Measurements from ENCODE around the gene NRXN3. TPM values are rescaled to one million over a fixed set of nuclear protein-coding genes. Genes with fewer than 3 reads are reported as not detected.

The NRXN3 gene
- total and polyA plus RNA-seq, 4 donors: 0.07 to 1.2 (median 0.23) TPM

DNA sequence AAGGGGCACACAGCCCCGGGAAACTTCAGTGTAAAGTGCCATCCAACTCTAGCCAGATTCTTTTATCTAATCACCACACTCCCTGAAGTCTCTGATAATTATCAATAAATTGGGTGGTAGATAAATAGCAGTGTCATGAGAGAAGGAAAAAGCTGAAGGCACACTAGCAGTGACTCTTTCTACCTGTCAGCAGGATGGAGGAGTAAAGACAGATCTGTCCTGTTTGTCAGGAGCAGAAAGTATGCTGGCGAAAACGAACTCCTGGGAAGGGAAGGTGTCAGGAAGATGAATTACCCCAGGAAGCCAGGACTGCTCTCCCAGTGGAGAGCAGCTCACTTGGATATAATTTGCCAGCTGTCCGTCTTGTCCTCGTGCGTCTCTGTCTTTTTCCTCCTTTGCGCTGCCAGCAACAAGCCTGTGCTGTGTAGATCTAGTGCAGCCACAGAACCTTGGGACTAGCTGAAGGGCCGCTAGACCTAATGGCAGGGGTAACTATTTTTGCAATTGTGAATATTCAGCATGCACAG, 1059.3 kb downstream of the NRXN3 start:
- Histone ChIP-seq H3K9ac (ENCODE audit: low read depth in 1 of 2, low read length in 2 of 2) (no peak overlapping the region), H3K4me1 (ENCODE audit: control insufficient read depth in 4 of 4, insufficient read depth in 4 of 4, low read length in 3 of 4) (no peaks in the 10 kb centered on the region), H3K9me3 (ENCODE audit: control insufficient read depth in 4 of 4, low read length in 3 of 4) (no peaks in the 10 kb centered on the region), H3K36me3 (ENCODE audit: control insufficient read depth in 4 of 4, insufficient read depth in 3 of 4, low read depth in 1 of 4, low read length in 3 of 4) (no peaks in the 10 kb centered on the region), H3K27ac (ENCODE audit: low read depth in 1 of 2, low read length in 2 of 2) (no peak overlapping the region), H3K4me3 (ENCODE audit: low read depth in 1 of 3, low read length in 3 of 3) (no peak overlapping the region), H3K27me3 (ENCODE audit: control insufficient read depth in 4 of 4, insufficient read depth in 4 of 4, low read length in 3 of 4) (peaks cover 0 to 2% (median 0%) of the 10 kb centered on the region in 4 donors)
- TF ChIP-seq RXRA (IDR thresholded peaks at IDR 0.05) (no peak), FOXA2 (IDR thresholded peaks at IDR 0.05) (no peak), HNF4A (conservative IDR thresholded peaks at IDR 0.05) (no peak), NR2F2 (IDR thresholded peaks at IDR 0.05) (no peak), EGR1 (IDR thresholded peaks at IDR 0.05; ENCODE audit: low read depth in 2 of 2) (no peak), TAF1 (conservative IDR thresholded peaks at IDR 0.05) (no peak), SP1 (IDR thresholded peaks at IDR 0.05) (no peak), REST (IDR thresholded peaks at IDR 0.05) (no peak), RAD21 (IDR thresholded peaks at IDR 0.05) (no peak), HNF4G (IDR thresholded peaks at IDR 0.05) (no peak), JUND (IDR thresholded peaks at IDR 0.05) (no peak), GABPA (IDR thresholded peaks at IDR 0.05 in 1 of 2, conservative IDR thresholded peaks at IDR 0.05 in 1 of 2) (no peak), FOXA1 (IDR thresholded peaks at IDR 0.05) (no peak)
- TF ChIP-seq, protein P1, sequence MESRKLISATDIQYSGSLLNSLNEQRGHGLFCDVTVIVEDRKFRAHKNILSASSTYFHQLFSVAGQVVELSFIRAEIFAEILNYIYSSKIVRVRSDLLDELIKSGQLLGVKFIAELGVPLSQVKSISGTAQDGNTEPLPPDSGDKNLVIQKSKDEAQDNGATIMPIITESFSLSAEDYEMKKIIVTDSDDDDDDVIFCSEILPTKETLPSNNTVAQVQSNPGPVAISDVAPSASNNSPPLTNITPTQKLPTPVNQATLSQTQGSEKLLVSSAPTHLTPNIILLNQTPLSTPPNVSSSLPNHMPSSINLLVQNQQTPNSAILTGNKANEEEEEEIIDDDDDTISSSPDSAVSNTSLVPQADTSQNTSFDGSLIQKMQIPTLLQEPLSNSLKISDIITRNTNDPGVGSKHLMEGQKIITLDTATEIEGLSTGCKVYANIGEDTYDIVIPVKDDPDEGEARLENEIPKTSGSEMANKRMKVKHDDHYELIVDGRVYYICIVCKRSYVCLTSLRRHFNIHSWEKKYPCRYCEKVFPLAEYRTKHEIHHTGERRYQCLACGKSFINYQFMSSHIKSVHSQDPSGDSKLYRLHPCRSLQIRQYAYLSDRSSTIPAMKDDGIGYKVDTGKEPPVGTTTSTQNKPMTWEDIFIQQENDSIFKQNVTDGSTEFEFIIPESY (IDR thresholded peaks at IDR 0.05): no peak
- TF ChIP-seq, protein P2, sequence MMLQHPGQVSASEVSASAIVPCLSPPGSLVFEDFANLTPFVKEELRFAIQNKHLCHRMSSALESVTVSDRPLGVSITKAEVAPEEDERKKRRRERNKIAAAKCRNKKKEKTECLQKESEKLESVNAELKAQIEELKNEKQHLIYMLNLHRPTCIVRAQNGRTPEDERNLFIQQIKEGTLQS (IDR thresholded peaks at IDR 0.05): no peak
- 36% methylated on average over 8 of the region's 8 CpGs for WGBS
- no peak for DNase-seq (ENCODE audit: low spot score)

DNA sequence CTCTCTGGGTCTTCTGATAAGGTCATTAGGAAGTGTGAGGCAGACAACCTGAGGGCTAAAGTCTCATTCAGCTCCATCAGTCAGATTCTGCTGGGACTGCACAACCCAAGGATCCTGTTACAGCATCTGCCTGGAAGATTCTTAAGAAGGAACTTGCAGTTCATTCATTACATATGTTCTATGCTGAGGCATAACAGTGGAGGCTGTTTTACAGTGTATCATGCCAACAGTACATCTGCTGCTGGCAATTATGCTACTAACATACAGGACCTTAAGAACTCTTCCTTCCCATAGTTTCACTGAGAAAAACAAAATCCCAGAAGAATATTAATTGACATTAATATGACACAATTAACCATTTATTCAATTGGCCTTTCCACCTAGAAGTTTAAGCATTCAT, 1072.5 kb downstream of the NRXN3 start:
- Histone ChIP-seq H3K9ac (ENCODE audit: low read depth in 1 of 2, low read length in 2 of 2) (no peak overlapping the region), H3K27ac (ENCODE audit: low read depth in 1 of 2, low read length in 2 of 2) (no peak overlapping the region), H3K4me3 (ENCODE audit: low read depth in 1 of 3, low read length in 3 of 3) (no peak overlapping the region), H3K36me3 (ENCODE audit: control insufficient read depth in 4 of 4, insufficient read depth in 3 of 4, low read depth in 1 of 4, low read length in 3 of 4) (no peaks in the 10 kb centered on the region), H3K9me3 (ENCODE audit: control insufficient read depth in 4 of 4, low read length in 3 of 4) (no peaks in the 10 kb centered on the region), H3K27me3 (ENCODE audit: control insufficient read depth in 4 of 4, insufficient read depth in 4 of 4, low read length in 3 of 4) (peaks cover 0 to 2% (median 0%) of the 10 kb centered on the region in 4 donors), H3K4me1 (ENCODE audit: control insufficient read depth in 4 of 4, insufficient read depth in 4 of 4, low read length in 3 of 4) (no peaks in the 10 kb centered on the region)
- TF ChIP-seq, protein P1 (IDR thresholded peaks at IDR 0.05): no peak
- TF ChIP-seq JUND (IDR thresholded peaks at IDR 0.05) (no peak), RAD21 (IDR thresholded peaks at IDR 0.05) (no peak), TAF1 (conservative IDR thresholded peaks at IDR 0.05) (no peak), HNF4G (IDR thresholded peaks at IDR 0.05) (no peak), CTCF (IDR thresholded peaks at IDR 0.05; ENCODE audit: low read depth, low read length, missing input control) (no peak), YY1 (IDR thresholded peaks at IDR 0.05) (no peak), SP1 (IDR thresholded peaks at IDR 0.05) (no peak)
- TF ChIP-seq, protein P2 (IDR thresholded peaks at IDR 0.05): no peak
- no peak for DNase-seq (ENCODE audit: low spot score)
